ENCODE measurements around the gene CDH10. TPM values are rescaled to one million over a fixed set of nuclear protein-coding genes. Genes with fewer than 3 reads are reported as not detected.
A peak's percentile ranks its signal among the peaks of the same experiment; 100 is the strongest.

CDH10 gene
- total RNA-seq, 3 donors from 2014 or later (not counting 1 experiment from before 2014, with no cell fraction given): not detected

DNA sequence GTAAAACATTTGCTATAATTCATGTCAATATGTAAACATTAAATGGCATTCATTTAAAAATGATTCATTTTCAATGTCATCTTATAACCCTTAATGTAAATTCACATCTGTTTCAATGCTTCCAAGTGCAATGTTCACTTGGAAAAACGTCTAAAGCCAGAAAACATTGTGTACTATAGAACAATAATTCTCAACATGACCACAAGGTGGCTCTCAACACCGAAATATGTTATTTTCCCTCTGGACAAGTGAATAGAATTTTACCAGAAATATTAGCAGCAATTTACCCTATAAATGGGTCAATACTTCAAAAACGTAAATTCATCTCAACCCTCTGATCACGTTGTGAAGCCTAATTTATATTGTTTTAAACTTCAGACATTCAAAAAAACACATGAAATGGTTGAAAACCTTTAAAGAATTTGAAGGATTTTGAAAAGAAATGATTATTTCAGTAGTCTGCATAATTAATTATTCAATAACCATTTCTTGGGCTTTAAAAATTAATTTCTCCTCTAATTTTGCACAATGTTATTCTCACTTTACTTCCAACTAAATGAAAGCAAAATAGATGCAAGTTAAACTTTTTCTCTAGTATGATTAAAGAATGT is 11.0 kb downstream of the CDH10 start:
- no peaks in the 10 kb centered on the region for H3K4me1 ChIP-seq (ENCODE audit: control insufficient read depth, insufficient read depth, low read length)
- H3K4me3 Mint-ChIP-seq: no peak overlapping the region
- TF ChIP-seq, protein P1, sequence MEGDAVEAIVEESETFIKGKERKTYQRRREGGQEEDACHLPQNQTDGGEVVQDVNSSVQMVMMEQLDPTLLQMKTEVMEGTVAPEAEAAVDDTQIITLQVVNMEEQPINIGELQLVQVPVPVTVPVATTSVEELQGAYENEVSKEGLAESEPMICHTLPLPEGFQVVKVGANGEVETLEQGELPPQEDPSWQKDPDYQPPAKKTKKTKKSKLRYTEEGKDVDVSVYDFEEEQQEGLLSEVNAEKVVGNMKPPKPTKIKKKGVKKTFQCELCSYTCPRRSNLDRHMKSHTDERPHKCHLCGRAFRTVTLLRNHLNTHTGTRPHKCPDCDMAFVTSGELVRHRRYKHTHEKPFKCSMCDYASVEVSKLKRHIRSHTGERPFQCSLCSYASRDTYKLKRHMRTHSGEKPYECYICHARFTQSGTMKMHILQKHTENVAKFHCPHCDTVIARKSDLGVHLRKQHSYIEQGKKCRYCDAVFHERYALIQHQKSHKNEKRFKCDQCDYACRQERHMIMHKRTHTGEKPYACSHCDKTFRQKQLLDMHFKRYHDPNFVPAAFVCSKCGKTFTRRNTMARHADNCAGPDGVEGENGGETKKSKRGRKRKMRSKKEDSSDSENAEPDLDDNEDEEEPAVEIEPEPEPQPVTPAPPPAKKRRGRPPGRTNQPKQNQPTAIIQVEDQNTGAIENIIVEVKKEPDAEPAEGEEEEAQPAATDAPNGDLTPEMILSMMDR (IDR thresholded peaks at IDR 0.05): peak; percentile 34
- H3K36me3 Mint-ChIP-seq: no peaks in the 10 kb centered on the region
- H3K27me3 Mint-ChIP-seq (ENCODE audit: low read depth in 2 of 2): no peaks in the 10 kb centered on the region
- H3K9me3 ChIP-seq (ENCODE audit: control insufficient read depth, insufficient read depth, low read length): no peaks in the 10 kb centered on the region
- intact Hi-C loops (cut with micrococcal nuclease): no loop called here
- H3K9me3 Mint-ChIP-seq: peaks cover 3 to 9% of the 10 kb centered on the region in 2 donors
- H3K36me3 ChIP-seq (ENCODE audit: control insufficient read depth, insufficient read depth, low read length): no peaks in the 10 kb centered on the region
- peak in 1 of 2 donors; percentile 3 for DNase-seq
- H3K27ac ChIP-seq (ENCODE audit: low read length): no peak overlapping the region
- H3K27ac Mint-ChIP-seq: no peak overlapping the region
- 0% methylated on average over 2 of the region's 4 CpGs for WGBS (ENCODE audit: insufficient coverage)
- no peak overlapping the region for H3K4me3 ChIP-seq (ENCODE audit: low read length)
- H3K27me3 ChIP-seq (ENCODE audit: control insufficient read depth, insufficient read depth, low read length): no peaks in the 10 kb centered on the region
- no peak for ATAC-seq
- no peaks in the 10 kb centered on the region for H3K4me1 Mint-ChIP-seq

DNA sequence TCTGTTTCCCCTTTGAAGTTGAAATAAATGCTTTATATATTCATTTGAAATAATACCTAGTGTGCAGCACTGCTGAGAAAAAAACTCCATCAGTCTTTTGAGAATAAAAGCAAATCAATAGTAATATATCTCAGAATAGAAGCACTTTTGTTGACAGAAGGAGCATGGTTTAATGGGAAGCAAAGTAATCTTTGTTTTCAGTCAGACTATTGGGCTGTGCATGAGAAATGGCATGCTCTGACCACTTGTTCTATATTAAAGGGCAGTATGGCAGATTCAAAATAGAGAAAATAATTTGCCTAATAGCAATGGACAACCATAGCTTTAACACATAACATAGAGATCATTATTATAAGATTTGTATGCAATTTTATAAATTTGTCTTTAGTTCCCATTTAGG is 12.4 kb downstream of the CDH10 start:
- H3K27ac Mint-ChIP-seq: no peak overlapping the region
- Histone ChIP-seq H3K4me3 (ENCODE audit: low read length) (no peak overlapping the region), H3K36me3 (ENCODE audit: control insufficient read depth, insufficient read depth, low read length) (no peaks in the 10 kb centered on the region), H3K27ac (ENCODE audit: low read length) (no peak overlapping the region), H3K4me1 (ENCODE audit: control insufficient read depth, insufficient read depth, low read length) (no peaks in the 10 kb centered on the region), H3K27me3 (ENCODE audit: control insufficient read depth, insufficient read depth, low read length) (no peaks in the 10 kb centered on the region), H3K9me3 (ENCODE audit: control insufficient read depth, insufficient read depth, low read length) (no peaks in the 10 kb centered on the region)
- ATAC-seq (no peak), DNase-seq (no peak)
- H3K27me3 Mint-ChIP-seq (ENCODE audit: low read depth in 2 of 2): no peaks in the 10 kb centered on the region
- no peaks in the 10 kb centered on the region for H3K36me3 Mint-ChIP-seq
- no peaks in the 10 kb centered on the region for H3K4me1 Mint-ChIP-seq
- TF ChIP-seq, protein P1 (IDR thresholded peaks at IDR 0.05): no peak
- no peak overlapping the region for H3K4me3 Mint-ChIP-seq
- intact Hi-C loops (cut with micrococcal nuclease): no loop called here
- peaks cover 3 to 9% of the 10 kb centered on the region in 2 donors for H3K9me3 Mint-ChIP-seq

DNA sequence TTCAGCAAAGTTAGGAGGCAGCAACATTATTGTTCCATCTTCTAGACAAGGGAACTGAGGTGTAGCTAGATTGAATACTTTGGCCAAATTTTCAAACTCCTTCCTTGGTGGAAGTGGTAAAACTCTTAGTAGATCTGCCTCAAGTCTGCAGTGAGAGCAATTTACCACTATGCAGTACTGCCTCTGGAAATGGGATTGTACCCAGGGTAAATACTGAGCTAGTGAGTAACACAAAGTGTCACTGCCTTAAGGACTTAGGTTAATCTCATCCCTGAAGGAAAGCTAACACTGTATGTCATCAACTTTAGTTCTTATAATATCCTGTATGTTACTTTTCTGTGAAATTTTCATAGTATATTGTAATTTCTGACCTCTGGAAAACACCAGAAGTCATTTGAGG is 13.9 kb downstream of the CDH10 start:
- no peaks in the 10 kb centered on the region for H3K9me3 ChIP-seq (ENCODE audit: control insufficient read depth, insufficient read depth, low read length)
- H3K4me1 Mint-ChIP-seq: no peaks in the 10 kb centered on the region
- no peaks in the 10 kb centered on the region for H3K4me1 ChIP-seq (ENCODE audit: control insufficient read depth, insufficient read depth, low read length)
- DNase-seq (no peak), ATAC-seq (no peak)
- no peaks in the 10 kb centered on the region for H3K36me3 Mint-ChIP-seq
- no peak overlapping the region for H3K27ac Mint-ChIP-seq
- peaks cover 3 to 9% of the 10 kb centered on the region in 2 donors for H3K9me3 Mint-ChIP-seq
- H3K27me3 ChIP-seq (ENCODE audit: control insufficient read depth, insufficient read depth, low read length): no peaks in the 10 kb centered on the region
- TF ChIP-seq, protein P1 (IDR thresholded peaks at IDR 0.05): no peak
- H3K4me3 Mint-ChIP-seq: no peak overlapping the region
- H3K27ac ChIP-seq (ENCODE audit: low read length): no peak overlapping the region
- H3K36me3 ChIP-seq (ENCODE audit: control insufficient read depth, insufficient read depth, low read length): no peaks in the 10 kb centered on the region
- no peak overlapping the region for H3K4me3 ChIP-seq (ENCODE audit: low read length)
- intact Hi-C loops (cut with micrococcal nuclease): no loop called here
- no peaks in the 10 kb centered on the region for H3K27me3 Mint-ChIP-seq (ENCODE audit: low read depth in 2 of 2)

DNA sequence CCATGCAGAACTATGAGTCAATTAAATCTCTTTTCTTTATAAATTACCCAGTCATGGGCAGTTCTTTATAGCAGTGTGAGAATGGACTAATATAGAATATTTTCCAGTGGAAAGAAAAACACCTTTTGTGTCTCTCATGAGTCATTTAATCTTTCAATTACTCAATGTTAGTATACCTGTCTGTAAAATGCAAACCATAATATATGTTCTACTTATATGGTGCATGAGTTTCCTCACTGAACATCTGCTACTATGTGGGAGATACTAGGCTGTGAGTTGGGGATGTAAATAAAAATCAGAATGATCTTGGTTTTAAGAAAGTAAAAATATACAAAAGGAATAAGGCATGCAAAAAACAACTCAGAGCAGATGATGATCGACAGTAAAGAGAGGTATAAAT is 15.0 kb downstream of the CDH10 start:
- no peaks in the 10 kb centered on the region for H3K9me3 ChIP-seq (ENCODE audit: control insufficient read depth, insufficient read depth, low read length)
- WGBS (ENCODE audit: insufficient coverage): 83% methylated on average over 1 of the region's 1 CpG
- no peaks in the 10 kb centered on the region for H3K36me3 ChIP-seq (ENCODE audit: control insufficient read depth, insufficient read depth, low read length)
- no peak overlapping the region for H3K4me3 Mint-ChIP-seq
- H3K27me3 Mint-ChIP-seq (ENCODE audit: low read depth in 2 of 2): no peaks in the 10 kb centered on the region
- H3K27ac ChIP-seq (ENCODE audit: low read length): no peak overlapping the region
- H3K36me3 Mint-ChIP-seq: no peaks in the 10 kb centered on the region
- no peaks in the 10 kb centered on the region for H3K4me1 Mint-ChIP-seq
- intact Hi-C loops (cut with micrococcal nuclease): no loop called here
- no peak overlapping the region for H3K27ac Mint-ChIP-seq
- peaks cover 1 to 6% of the 10 kb centered on the region in 2 donors for H3K9me3 Mint-ChIP-seq
- DNase-seq (no peak), ATAC-seq (no peak)
- TF ChIP-seq, protein P1 (IDR thresholded peaks at IDR 0.05): no peak
- H3K4me3 ChIP-seq (ENCODE audit: low read length): no peak overlapping the region
- no peaks in the 10 kb centered on the region for H3K4me1 ChIP-seq (ENCODE audit: control insufficient read depth, insufficient read depth, low read length)
- no peaks in the 10 kb centered on the region for H3K27me3 ChIP-seq (ENCODE audit: control insufficient read depth, insufficient read depth, low read length)

All from natural killer cell (primary cell).